Measurements from ENCODE around the gene ADPRHL1.

GRCh38 chr13:113451951-113452421 lies 1.3 kb downstream of the ADPRHL1 start:
- no peak for TF ChIP-seq SUZ12 (IDR thresholded peaks at IDR 0.05; ENCODE audit: extremely low read depth, insufficient read depth, insufficient read length)
- TF ChIP-seq ZNF274 (IDR thresholded peaks at IDR 0.05; ENCODE audit: low read depth, low read length): no peak
